Esophagus squamous epithelium (tissue), 5 donors: ENCODE data around the gene TXLNB. TPM values are rescaled to one million over a fixed set of nuclear protein-coding genes. Genes with fewer than 3 reads are reported as not detected.

Experiments
- DNase-seq: peaks from one replicate; lab custom pipeline; 2025; lab: John Stamatoyannopoulos, UW
- H3K27ac ChIP-seq, 4 donors: fragments of 200-600 bp; sonication (generic); one replicate each; pipeline ENCODE4 v1.5.1; 2016 to 2019; ENCODE audit warnings: mild to moderate bottlenecking in 1 of 4
- H3K27me3 ChIP-seq, 4 donors: fragments of 200-600 bp; sonication (generic); 1 replicate in 3 of 4; 2 replicates in 1 of 4; pipeline versions ENCODE4 v1.5.1 to v1.6.0; 2017 to 2021; ENCODE audit warnings: antibody characterized with exemption in 1 of 4
- H3K36me3 ChIP-seq, 3 donors: fragments of 200-600 bp; sonication (generic); one replicate each; pipeline ENCODE4 v1.5.1; 2016 to 2019
- H3K4me1 ChIP-seq, 3 donors: fragments of 200-600 bp; sonication (generic); one replicate each; pipeline ENCODE4 v1.5.1; 2017 to 2019
- H3K4me3 ChIP-seq, 4 donors: fragments of 200-600 bp; sonication (generic); 1 replicate in 3 of 4; 2 replicates in 1 of 4; pipeline ENCODE4 v1.5.1; 2016 to 2019; ENCODE audit warnings: mild to moderate bottlenecking in 2 of 4, moderate library complexity in 1 of 4
- H3K9me3 ChIP-seq, 3 donors: fragments of 200-600 bp; sonication (generic); one replicate each; pipeline ENCODE4 v1.5.1; 2016 to 2019
- CTCF ChIP-seq, 6 experiments: fragments of 450-650 bp in 4 of 6; fragments of 200-600 bp in 2 of 6; sonication (generic) in 2 of 6; IDR thresholded peaks; one replicate each; pipeline ENCODE4 v1.5.1; 2016 to 2019; ENCODE audit warnings: antibody characterized with exemption in 6 of 6, mild to moderate bottlenecking in 4 of 6, moderate library complexity in 4 of 6
- POLR2A ChIP-seq, 4 donors: fragments of 450-650 bp; IDR thresholded peaks; one replicate each; pipeline ENCODE4 v1.6.1; 2017; ENCODE audit warnings: antibody characterized with exemption in 4 of 4, mild to moderate bottlenecking in 4 of 4, moderate library complexity in 3 of 4
- WGBS, 2 donors: methylation state at CpG; one replicate each; pipeline ENCODE4 v1.1.5; 2018; 5-methylcytosine and 5-hydroxymethylcytosine counted together
- intact Hi-C: fragments of 100-400 bp; cut with DNase I; formaldehyde crosslinking; loops from one replicate; pipeline ENCODE4 v1.15.0; 2022
- total RNA-seq, 4 donors: library from RNA; depleted of rRNA; stranded (reverse); fragments of >200 nt; gene quantifications; one replicate each; pipeline ENCODE4 v1.1.0, GENCODE V29; 2016
- donor health status: DM: yes; HTN: yes; CAD: no.

The TXLNB gene
- total RNA-seq, 4 donors from 2014 or later, result 0.04 to 1.1 (median 0.24) TPM

- H3K27me3 ChIP-seq, result no peaks in the 10 kb centered on the region
- 93 to 95% methylated on average over 4 to 5 of the region's 5 CpGs for WGBS, 2 donors
- intact Hi-C loops, result no loop called here
- TF ChIP-seq CTCF (IDR thresholded peaks at IDR 0.05), result no peak
- no peak for TF ChIP-seq POLR2A (IDR thresholded peaks at IDR 0.05)
- H3K9me3 ChIP-seq, result no peaks in the 10 kb centered on the region
- DNase-seq, result no peak
- H3K36me3 ChIP-seq, result no peaks in the 10 kb centered on the region
- H3K4me3 ChIP-seq, result no peak overlapping the region
- H3K4me1 ChIP-seq, result peaks cover 0 to 13% (median 6%) of the 10 kb centered on the region in 3 donors
- H3K27ac ChIP-seq, result no peak overlapping the region
These were observed 38.5 kb upstream of the TXLNB start for GRCh38 chr6:139330306-139330705.

- WGBS, 2 donors, result 95 to 96% methylated on average over 3 of the region's 3 CpGs
- H3K36me3 ChIP-seq, result no peaks in the 10 kb centered on the region
These were observed 37.4 kb upstream of the TXLNB start for GRCh38 chr6:139329224-139329623.

GRCh38 chr6:139327038-139327437 is 35.2 kb upstream of the TXLNB start:
- TF ChIP-seq POLR2A (IDR thresholded peaks at IDR 0.05), result no peak
- TF ChIP-seq CTCF (IDR thresholded peaks at IDR 0.05), result no peak
- Histone ChIP-seq H3K4me3 (no peak overlapping the region), H3K36me3 (no peaks in the 10 kb centered on the region), H3K27ac (peak overlapping the region in 1 of 4 donors; percentile 22), H3K27me3 (no peaks in the 10 kb centered on the region), H3K9me3 (no peaks in the 10 kb centered on the region), H3K4me1 (peaks cover 0 to 15% (median 3%) of the 10 kb centered on the region in 3 donors)
- no peak for DNase-seq
- 79 to 86% methylated on average over 5 of the region's 5 CpGs for WGBS, 2 donors
- intact Hi-C loops, result no loop called here

More at GRCh38 chr6:139329224-139329623, 37.4 kb upstream of the TXLNB start:
- Histone ChIP-seq H3K4me3 (no peak overlapping the region), H3K27me3 (no peaks in the 10 kb centered on the region), H3K27ac (no peak overlapping the region), H3K9me3 (no peaks in the 10 kb centered on the region), H3K4me1 (peaks cover 0 to 5% (median 3%) of the 10 kb centered on the region in 3 donors)
- TF ChIP-seq CTCF (IDR thresholded peaks at IDR 0.05) (no peak), POLR2A (IDR thresholded peaks at IDR 0.05) (no peak)
- DNase-seq, result no peak
- intact Hi-C loops, result no loop called here

- TF ChIP-seq CTCF (IDR thresholded peaks at IDR 0.05) (no peak), POLR2A (IDR thresholded peaks at IDR 0.05) (no peak)
- 33 to 75% methylated on average over 1 of the region's 1 CpG for WGBS, 2 donors
- H3K9me3 ChIP-seq, result no peaks in the 10 kb centered on the region
- H3K4me3 ChIP-seq, result no peak overlapping the region
- no peak for DNase-seq
- H3K27me3 ChIP-seq, result no peaks in the 10 kb centered on the region
- peaks cover 0 to 15% (median 3%) of the 10 kb centered on the region in 3 donors for H3K4me1 ChIP-seq
- H3K36me3 ChIP-seq, result no peaks in the 10 kb centered on the region
- intact Hi-C loops, result no loop called here
- H3K27ac ChIP-seq, result peak overlapping the region in 3 of 4 donors; percentile 3 to 72 (median 25)
These were observed 33.9 kb upstream of the TXLNB start for GRCh38 chr6:139325686-139326085.

- DNase-seq, result no peak
- H3K4me1 ChIP-seq, result peaks cover 0 to 15% (median 3%) of the 10 kb centered on the region in 3 donors
- H3K4me3 ChIP-seq, result no peak overlapping the region
- no peaks in the 10 kb centered on the region for H3K27me3 ChIP-seq
- H3K36me3 ChIP-seq, result no peaks in the 10 kb centered on the region
- H3K27ac ChIP-seq, result peak overlapping the region in 2 of 4 donors; percentile 3 to 72
- intact Hi-C loops, result no loop called here
- TF ChIP-seq POLR2A (IDR thresholded peaks at IDR 0.05) (no peak), CTCF (IDR thresholded peaks at IDR 0.05) (no peak)
- H3K9me3 ChIP-seq, result no peaks in the 10 kb centered on the region
These were observed 33.3 kb upstream of the TXLNB start for GRCh38 chr6:139325125-139325524.
